IMR-90 (cell line): ENCODE results near the gene ZFYVE28. TPM values are rescaled to one million over a fixed set of nuclear protein-coding genes. Genes with fewer than 3 reads are reported as not detected.

Source experiments
- ATAC-seq: fragments of 200-7000 bp; cut with Tn5 transposase; 2 replicates; pipeline ENCODE4 v1.9.1; 2020; ENCODE audit warnings: low read depth, mild to moderate bottlenecking, moderate library complexity
- BruUV-seq: library from RNA; stranded (reverse); fragments of 400-500 nt; replicated peaks from 2 replicates; lab custom pipeline; 2021; lab: Mats Ljungman, UMichigan
- CTCF ChIA-PET: fragments of 300-600 bp; formaldehyde crosslinking; extraction: SDS; loops from one replicate; lab custom pipeline; 2021; ENCODE audit warnings: antibody characterized with exemption; lab: Yijun Ruan, JAX
- POLR2A ChIA-PET: fragments of 300-600 bp; sonication (Branson Sonifier 250); formaldehyde crosslinking; loops from one replicate; lab custom pipeline; 2022; ENCODE audit warnings: antibody characterized with exemption; ENCODE audit not compliant: unreplicated experiment; lab: Charles Lee
- DNase-seq: peaks from one replicate; pipeline ENCODE4 v3.0.0; 2013
- H2AFZ ChIP-seq: replicated peaks from 2 replicates; pipeline ENCODE3; 2013; ENCODE audit warnings: low read length, mild to moderate bottlenecking; ENCODE audit not compliant: poor library complexity
- H2AK5ac ChIP-seq: 2 replicates; pipeline ENCODE4 v1.6.1; 2013; ENCODE audit warnings: low read depth, low read length, inconsistent platforms
- H2AK9ac ChIP-seq: replicated peaks from 2 replicates; pipeline ENCODE3; 2013; ENCODE audit warnings: mild to moderate bottlenecking, low read depth, low read length, moderate library complexity; ENCODE audit not compliant: poor library complexity
- H2BK120ac ChIP-seq: 2 replicates; pipeline ENCODE4 v1.6.1; 2013; ENCODE audit warnings: low read depth, low read length, inconsistent platforms
- H2BK15ac ChIP-seq: 3 replicates; pipeline ENCODE4 v1.6.1; 2013; ENCODE audit warnings: low read depth, low read length, inconsistent platforms
- H2BK20ac ChIP-seq: 2 replicates; pipeline ENCODE4 v1.6.1; 2013; ENCODE audit warnings: low read depth, mild to moderate bottlenecking, inconsistent platforms, low read length, moderate library complexity
- H2BK5ac ChIP-seq: 2 replicates; pipeline ENCODE4 v1.6.1; 2013; ENCODE audit warnings: mild to moderate bottlenecking, low read depth, low read length, inconsistent platforms; ENCODE audit not compliant: poor library complexity, severe bottlenecking
- H3K14ac ChIP-seq: replicated peaks from 2 replicates; pipeline ENCODE4 v1.6.1; 2013; ENCODE audit warnings: low read depth, low read length, inconsistent platforms
- H3K18ac ChIP-seq: 2 replicates; pipeline ENCODE4 v1.6.1; 2013; ENCODE audit warnings: low read depth, low read length, control low read depth
- H3K23ac ChIP-seq: 2 replicates; pipeline ENCODE4 v1.6.1; 2013; ENCODE audit warnings: low read depth, low read length, inconsistent platforms
- H3K27ac ChIP-seq: 2 replicates; pipeline ENCODE4 v1.5.1; 2013; ENCODE audit warnings: mild to moderate bottlenecking, control low read depth, low read length; ENCODE audit not compliant: insufficient read depth
- H3K27me3 ChIP-seq: 2 replicates; pipeline ENCODE4 v1.6.1; 2013; ENCODE audit warnings: low read length; ENCODE audit not compliant: control insufficient read depth, insufficient read depth
- H3K36me3 ChIP-seq: 2 replicates; pipeline ENCODE4 v1.6.1; 2013; ENCODE audit warnings: low read length, mixed read lengths; ENCODE audit not compliant: control insufficient read depth, insufficient read depth
- H3K4ac ChIP-seq: 2 replicates; pipeline ENCODE4 v1.6.1; 2013; ENCODE audit warnings: low read depth, low read length, inconsistent platforms
- H3K4me1 ChIP-seq: 2 replicates; pipeline ENCODE4 v1.6.1; 2013; ENCODE audit warnings: low read length, mixed read lengths; ENCODE audit not compliant: control insufficient read depth, insufficient read depth
- H3K4me2 ChIP-seq: 2 replicates; pipeline ENCODE4 v1.6.1; 2013; ENCODE audit warnings: low read depth, mild to moderate bottlenecking, control low read depth, low read length, moderate library complexity
- H3K4me3 ChIP-seq: 2 replicates; pipeline ENCODE4 v1.5.1; 2013; ENCODE audit warnings: low read depth, mild to moderate bottlenecking, control low read depth, low read length, moderate library complexity; ENCODE audit not compliant: insufficient read depth
- H3K56ac ChIP-seq: 2 replicates; pipeline ENCODE4 v1.6.1; 2013; ENCODE audit warnings: low read length, inconsistent platforms; ENCODE audit not compliant: insufficient read depth; ENCODE audit errors: extremely low read depth
- H3K79me1 ChIP-seq, 2 experiments: 2 replicates each; pipeline ENCODE4 v1.6.1; 2013; ENCODE audit warnings: low read length in 2 of 2, inconsistent platforms in 1 of 2, low read depth in 1 of 2
- H3K9ac ChIP-seq: 2 replicates; pipeline ENCODE4 v1.6.1; 2013; ENCODE audit warnings: low read depth, low read length, control low read depth
- H3K9me1 ChIP-seq: 2 replicates; pipeline ENCODE4 v1.6.1; 2013; ENCODE audit warnings: low read length, inconsistent platforms; ENCODE audit not compliant: insufficient read depth
- H3K9me3 ChIP-seq: 2 replicates; pipeline ENCODE4 v1.6.1; 2013; ENCODE audit warnings: low read length; ENCODE audit not compliant: control insufficient read depth, insufficient read depth
- H4K20me1 ChIP-seq: 2 replicates; pipeline ENCODE4 v1.6.1; 2013; ENCODE audit warnings: low read length, inconsistent platforms; ENCODE audit not compliant: insufficient read depth
- H4K5ac ChIP-seq: 2 replicates; pipeline ENCODE4 v1.6.1; 2013; ENCODE audit warnings: mild to moderate bottlenecking, low read depth, low read length, control low read depth
- H4K8ac ChIP-seq, 2 experiments: 2 replicates each; pipeline ENCODE4 v1.6.1; 2013; ENCODE audit warnings: low read depth in 2 of 2, low read length in 2 of 2, control low read depth in 1 of 2, inconsistent platforms in 1 of 2
- H4K91ac ChIP-seq: 2 replicates; pipeline ENCODE4 v1.6.1; 2013; ENCODE audit warnings: low read depth, low read length, inconsistent platforms; ENCODE audit not compliant: insufficient read depth
- BHLHE40 ChIP-seq: fragments of 150-350 bp; IDR thresholded peaks from 2 replicates; pipeline ENCODE4 v1.6.1; 2016; ENCODE audit warnings: mild to moderate bottlenecking, low read depth, low read length
- CEBPB ChIP-seq: IDR thresholded peaks from 2 replicates; pipeline ENCODE4 v1.6.1; 2012; ENCODE audit warnings: low read depth, low read length, improper control_type of control experiment
- CHD1 ChIP-seq: IDR thresholded peaks from 2 replicates; pipeline ENCODE4 v1.6.1; 2012; ENCODE audit warnings: low read depth, low read length, improper control_type of control experiment
- CTCF ChIP-seq: conservative IDR thresholded peaks from 2 replicates; pipeline ENCODE4 v1.5.1; 2012; ENCODE audit warnings: mild to moderate bottlenecking, low read depth, low read length, improper control_type of control experiment
- FOS ChIP-seq: fragments of 150-350 bp; IDR thresholded peaks from 2 replicates; pipeline ENCODE4 v1.6.1; 2016; ENCODE audit warnings: low read depth, low read length
- MAFK ChIP-seq: IDR thresholded peaks from 2 replicates; pipeline ENCODE4 v1.6.1; 2012; ENCODE audit warnings: low read depth, low read length, improper control_type of control experiment
- MAZ ChIP-seq: IDR thresholded peaks from 2 replicates; pipeline ENCODE4 v1.6.1; 2012; ENCODE audit warnings: low read depth, mild to moderate bottlenecking, low read length, improper control_type of control experiment, moderate library complexity, borderline replicate concordance
- MXI1 ChIP-seq: IDR thresholded peaks from 2 replicates; pipeline ENCODE4 v1.6.1; 2012; ENCODE audit warnings: low read depth, mild to moderate bottlenecking, low read length, moderate library complexity, borderline replicate concordance
- NFE2L2 ChIP-seq: fragments of 150-350 bp; IDR thresholded peaks from 2 replicates; pipeline ENCODE4 v1.6.1; 2016; ENCODE audit warnings: low read depth, mild to moderate bottlenecking, low read length
- POLR2A ChIP-seq: IDR thresholded peaks from 2 replicates; pipeline ENCODE4 v1.6.1; 2012; ENCODE audit warnings: mild to moderate bottlenecking, low read depth, low read length
- RAD21 ChIP-seq: IDR thresholded peaks from 2 replicates; pipeline ENCODE4 v1.6.1; 2012; ENCODE audit warnings: low read length, improper control_type of control experiment
- RCOR1 ChIP-seq: IDR thresholded peaks from 2 replicates; pipeline ENCODE4 v1.6.1; 2012; ENCODE audit warnings: mild to moderate bottlenecking, low read length, improper control_type of control experiment; ENCODE audit not compliant: insufficient replicate concordance
- RFX5 ChIP-seq: IDR thresholded peaks from 2 replicates; pipeline ENCODE4 v1.8.0; 2012; ENCODE audit warnings: low read depth, mild to moderate bottlenecking, low read length, moderate library complexity
- SMC3 ChIP-seq: fragments of 150-350 bp; IDR thresholded peaks from 2 replicates; pipeline ENCODE4 v1.6.1; 2016; ENCODE audit warnings: low read depth, mild to moderate bottlenecking, antibody characterized with exemption, low read length, moderate library complexity
- USF2 ChIP-seq: fragments of 150-350 bp; IDR thresholded peaks from 2 replicates; pipeline ENCODE4 v1.6.1; 2017; ENCODE audit warnings: mild to moderate bottlenecking, antibody characterized with exemption, low read length, low read depth
- WGBS, 2 experiments: methylation state at CpG; one replicate each; pipeline versions ENCODE4 v1.1.5 to v1.1.7; 2013; ENCODE audit warnings: missing lambda C conversion rate in 2 of 2; ENCODE audit not compliant: insufficient read length in 1 of 2; ENCODE audit errors: extremely low coverage in 2 of 2; 5-methylcytosine and 5-hydroxymethylcytosine counted together
- dilution Hi-C: fragments of 300-500 bp; cut with HindIII; formaldehyde crosslinking; loops from one replicate; pipeline ENCODE4 v1.14.3; 2018; ENCODE audit warnings: low sequenced_read_pairs; ENCODE audit not compliant: unreplicated experiment
- in situ Hi-C: fragments of 300-500 bp; cut with MboI; formaldehyde crosslinking; loops from 3 replicates; pipeline ENCODE4 v1.14.3; 2019; ENCODE audit warnings: low sequenced_read_pairs, inconsistent platforms, mixed read lengths
- intact Hi-C: fragments of 100-400 bp; cut with micrococcal nuclease; formaldehyde crosslinking; loops from 2 replicates; pipeline ENCODE4 v1.10.0; 2022
- polyA plus RNA-seq, 3 experiments: library from polyadenylated mRNA; depleted of rRNA; stranded (reverse); fragments of >200 nt; gene quantifications; 2 replicates each; pipeline ENCODE4 v1.2.3, GENCODE V29; 2012; ENCODE audit warnings: low replicate concordance in 1 of 3
- total RNA-seq: library from RNA; depleted of rRNA; stranded (reverse); fragments of >200 nt; gene quantifications from 2 replicates; pipeline ENCODE4 v1.2.3, GENCODE V29; 2012
- TF ChIP-seq, protein P1 (sequence below): fragments of 150-350 bp; IDR thresholded peaks from 2 replicates; pipeline ENCODE4 v1.6.1; 2016; ENCODE audit warnings: low read depth, mild to moderate bottlenecking, low read length, moderate library complexity, borderline replicate concordance

The ZFYVE28 gene
- total and polyA plus RNA-seq, 2 of the 4 experiments (the other 2 are of a cell fraction), result 0.36 to 1.2 TPM

DNA sequence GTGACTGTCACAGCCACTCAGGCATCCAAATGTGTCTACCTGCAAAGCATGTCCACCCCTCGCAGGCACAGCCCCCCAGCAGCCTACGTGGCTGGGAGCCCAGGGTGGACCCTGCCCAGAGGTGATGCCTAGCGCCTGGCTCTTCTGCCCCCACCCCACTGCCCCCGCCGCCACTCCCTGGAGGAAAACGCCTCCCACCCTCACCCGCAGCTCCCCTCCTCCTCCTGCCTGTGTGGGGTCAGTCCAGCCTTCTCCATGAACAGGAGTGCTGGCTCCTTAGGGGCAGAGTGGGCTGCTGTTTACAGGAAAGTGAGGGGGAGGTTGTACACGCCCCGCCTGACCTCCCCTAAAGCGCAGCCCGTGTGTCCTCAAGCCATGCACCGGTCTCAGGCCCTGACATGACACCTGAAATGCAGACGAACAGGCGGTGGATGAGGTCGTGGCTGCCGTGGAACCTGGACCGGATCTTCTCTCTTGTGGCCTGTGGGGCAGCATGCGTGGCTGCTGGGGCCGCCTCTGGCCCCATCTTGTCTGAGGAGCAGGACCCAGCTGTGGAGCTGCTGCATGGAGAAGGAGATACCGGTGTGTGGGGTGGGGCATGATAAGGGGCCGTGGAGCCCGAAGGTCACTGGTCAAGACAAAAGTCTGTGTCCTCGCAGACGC, 144.7 kb downstream of the ZFYVE28 start:
- Histone ChIP-seq H3K36me3 (no peaks in the 10 kb centered on the region), H2AFZ (no peak overlapping the region), H4K8ac (no peak overlapping the region), H2AK9ac (no peak overlapping the region), H3K4me2 (no peak overlapping the region), H3K18ac (no peak overlapping the region), H3K27me3 (peaks cover 2% of the 10 kb centered on the region; the same call in 1 of the 2 replicates), H3K79me1 (no peaks in the 10 kb centered on the region), H4K5ac (no peak overlapping the region), H3K9ac (no peak overlapping the region), H3K4ac (no peak overlapping the region), H2BK15ac (no peak overlapping the region), H4K20me1 (no peaks in the 10 kb centered on the region), H3K9me1 (no peaks in the 10 kb centered on the region), H2BK20ac (no peak overlapping the region), H3K56ac (no peak overlapping the region), H3K27ac (no peak overlapping the region), H4K91ac (no peak overlapping the region), H2BK120ac (no peak overlapping the region), H3K14ac (no peak overlapping the region), H2AK5ac (no peak overlapping the region), H3K9me3 (no peaks in the 10 kb centered on the region), H3K4me1 (no peaks in the 10 kb centered on the region; the same call in 1 of the 2 replicates), H3K4me3 (no peak overlapping the region), H2BK5ac (no peak overlapping the region), H3K23ac (no peak overlapping the region)
- ATAC-seq (no peak), DNase-seq (no peak)
- intact Hi-C loops (no loop called here), in situ Hi-C loops (no loop called here), dilution Hi-C loops (no loop called here)
- 69% methylated on average over 9 of the region's 24 CpGs; no CpG with 5 or more reads in 1 of the 2 experiments for WGBS, 2 experiments
- no TSS peak for BruUV-seq
- TF ChIP-seq SMC3, result no peak
- TF ChIP-seq MAFK, result no peak
- no peak for TF ChIP-seq RCOR1
- no peak for TF ChIP-seq RAD21
- TF ChIP-seq USF2, result no peak
- TF ChIP-seq CEBPB, result no peak
- no peak for TF ChIP-seq CHD1
- no peak for TF ChIP-seq MXI1
- TF ChIP-seq POLR2A, result no peak
- no peak for TF ChIP-seq NFE2L2
- TF ChIP-seq CTCF, result no peak
- TF ChIP-seq BHLHE40, result no peak
- no peak for TF ChIP-seq MAZ
- TF ChIP-seq RFX5, result no peak
- TF ChIP-seq, protein P1, sequence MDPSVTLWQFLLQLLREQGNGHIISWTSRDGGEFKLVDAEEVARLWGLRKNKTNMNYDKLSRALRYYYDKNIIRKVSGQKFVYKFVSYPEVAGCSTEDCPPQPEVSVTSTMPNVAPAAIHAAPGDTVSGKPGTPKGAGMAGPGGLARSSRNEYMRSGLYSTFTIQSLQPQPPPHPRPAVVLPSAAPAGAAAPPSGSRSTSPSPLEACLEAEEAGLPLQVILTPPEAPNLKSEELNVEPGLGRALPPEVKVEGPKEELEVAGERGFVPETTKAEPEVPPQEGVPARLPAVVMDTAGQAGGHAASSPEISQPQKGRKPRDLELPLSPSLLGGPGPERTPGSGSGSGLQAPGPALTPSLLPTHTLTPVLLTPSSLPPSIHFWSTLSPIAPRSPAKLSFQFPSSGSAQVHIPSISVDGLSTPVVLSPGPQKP, result no peak
- TF ChIP-seq FOS, result no peak
- ChIA-PET CTCF (no interaction called here), POLR2A (no interaction called here)
